Cortex of kidney (tissue), 1 donor: ENCODE measurements around the gene KRTAP12-3.
"Not testable (repeated sequence)": the region's sequence is repeated elsewhere in the genome, so short reads cannot be mapped to it uniquely, and the experiment has no call there.

Source experiments
- DNase-seq: peaks from one replicate; lab custom pipeline; 2025; lab: John Stamatoyannopoulos, UW

The KRTAP12-3 gene

GRCh38 chr21:44627181-44627822, 30.4 kb upstream of the KRTAP12-3 start:
- not testable (repeated sequence) for DNase-seq

GRCh38 chr21:44627831-44628233, 29.9 kb upstream of the KRTAP12-3 start:
- DNase-seq = not testable (repeated sequence)

GRCh38 chr21:44628707-44629391, 28.9 kb upstream of the KRTAP12-3 start:
- no peak for DNase-seq

GRCh38 chr21:44630440-44630839, 27.3 kb upstream of the KRTAP12-3 start:
- DNase-seq = no peak

GRCh38 chr21:44632067-44632466, 25.7 kb upstream of the KRTAP12-3 start:
- no peak for DNase-seq

GRCh38 chr21:44636209-44637017, 21.3 kb upstream of the KRTAP12-3 start:
- no peak for DNase-seq

GRCh38 chr21:44637018-44637850, 20.5 kb upstream of the KRTAP12-3 start, which contains the start of gene KRTAP10-10:
TSS of gene KRTAP10-10 (plus strand) at chr21:44637356. CDS start at chr21:44637418, 62 bp downstream.
- no peak for DNase-seq

- not testable (repeated sequence) for DNase-seq
Observed at GRCh38 chr21:44637851-44638348, 19.8 kb upstream of the KRTAP12-3 start.

GRCh38 chr21:44638506-44639330, 19.0 kb upstream of the KRTAP12-3 start:
- not testable (repeated sequence) for DNase-seq

GRCh38 chr21:44639331-44639655, 18.4 kb upstream of the KRTAP12-3 start:
- DNase-seq = no peak

- no peak for DNase-seq
Observed at GRCh38 chr21:44640761-44641160, 17.0 kb upstream of the KRTAP12-3 start.

- DNase-seq = no peak
Observed at GRCh38 chr21:44643741-44644310, 13.9 kb upstream of the KRTAP12-3 start.

GRCh38 chr21:44644878-44645277, 12.9 kb upstream of the KRTAP12-3 start:
- no peak for DNase-seq

- DNase-seq = not testable (repeated sequence)
Observed at GRCh38 chr21:44646366-44647221, 11.1 kb upstream of the KRTAP12-3 start, which contains the start of gene KRTAP10-11. TSS of gene KRTAP10-11 (plus strand) at chr21:44646414. CDS start at chr21:44646459, 45 bp downstream.

- no peak for DNase-seq
Observed at GRCh38 chr21:44647222-44647552, 10.5 kb upstream of the KRTAP12-3 start.

- DNase-seq = no peak
Observed at GRCh38 chr21:44648557-44649311, 9.0 kb upstream of the KRTAP12-3 start.

- no peak for DNase-seq
Observed at GRCh38 chr21:44649521-44650100, 8.1 kb upstream of the KRTAP12-3 start.

- no peak for DNase-seq
Observed at GRCh38 chr21:44650265-44650972, 7.3 kb upstream of the KRTAP12-3 start.
